ENCODE results near the gene WDFY4. TPM values are rescaled to one million over a fixed set of nuclear protein-coding genes. Genes with fewer than 3 reads are reported as not detected.
A peak's percentile ranks its signal among the peaks of the same experiment; 100 is the strongest.

Gene WDFY4
- total RNA-seq, 1 experiment from 2014 or later = not detected

DNA sequence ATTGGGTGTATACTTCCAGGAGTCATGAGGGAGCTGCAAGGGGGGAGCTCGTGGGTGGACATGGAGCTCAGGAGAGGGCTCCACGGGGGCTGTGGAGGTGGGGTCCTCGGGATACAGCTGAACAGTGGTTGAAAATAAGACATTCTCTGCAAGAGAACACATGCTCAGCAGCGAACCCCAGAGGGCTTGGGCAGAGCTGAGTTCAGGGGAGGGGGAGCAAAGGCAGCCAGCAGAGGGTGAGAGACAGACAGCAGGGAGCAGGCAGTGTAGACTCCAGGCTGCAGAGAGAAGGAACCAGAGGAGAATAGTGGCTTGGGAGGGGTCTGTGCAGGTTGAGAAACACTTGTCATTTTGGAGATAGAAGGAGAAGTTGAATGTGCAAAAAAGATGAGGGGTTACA lies 327.9 kb downstream of the WDFY4 start:
- no peak overlapping the region for H2BK5ac ChIP-seq (ENCODE audit: insufficient read length, low read length)
- H2BK12ac ChIP-seq (ENCODE audit: insufficient read length, low read depth, low read length) = no peak overlapping the region
- H4K5ac ChIP-seq (ENCODE audit: insufficient read length, low read depth, low read length) = no peak overlapping the region
- H3K9me3 ChIP-seq (ENCODE audit: control insufficient read depth, low read depth, low read length) = no peaks in the 10 kb centered on the region
- WGBS (ENCODE audit: extremely low coverage, insufficient read length, low lambda C conversion rate) = no CpG with 5 or more reads among the region's 4 CpGs
- H3K27ac Mint-ChIP-seq = peak overlapping the region in 1 of 3 experiments; percentile 43; a peak in 1 of 7 replicates
- H2AK5ac ChIP-seq (ENCODE audit: insufficient read length, low read length) = no peak overlapping the region
- H2BK120ac ChIP-seq (ENCODE audit: low read depth, low read length, poor library complexity, severe bottlenecking) = no peak overlapping the region
- H3K18ac ChIP-seq (ENCODE audit: insufficient read length, low read depth, low read length) = no peak overlapping the region
- no peak overlapping the region for H3K23ac ChIP-seq (ENCODE audit: insufficient read length, low read depth, low read length)
- H3K79me1 ChIP-seq (ENCODE audit: insufficient read depth, low read depth, low read length, poor library complexity, severe bottlenecking) = no peaks in the 10 kb centered on the region
- no peak overlapping the region for H3K4me3 Mint-ChIP-seq
- H4K20me1 ChIP-seq (ENCODE audit: control insufficient read depth, insufficient read depth, insufficient read length) = no peaks in the 10 kb centered on the region
- H3K4me1 ChIP-seq (ENCODE audit: insufficient read depth, low read length) = no peaks in the 10 kb centered on the region
- H2BK15ac ChIP-seq (ENCODE audit: low read depth, low read length) = no peak overlapping the region
- no peak overlapping the region for H3K4me2 ChIP-seq (ENCODE audit: insufficient read depth, insufficient read length, low read length)
- H3K27me3 Mint-ChIP-seq (ENCODE audit: low read depth) = peaks cover 3% of the 10 kb centered on the region
- no peak overlapping the region for H3K56ac ChIP-seq (ENCODE audit: insufficient read length, low read depth, low read length)
- no peaks in the 10 kb centered on the region for H3K23me2 ChIP-seq (ENCODE audit: insufficient read length, low read depth, low read length, poor library complexity, severe bottlenecking)
- H3K79me2 ChIP-seq (ENCODE audit: insufficient read depth, low read length) = no peaks in the 10 kb centered on the region
- no peak overlapping the region for H3T11ph ChIP-seq (ENCODE audit: low read length)
- H3K4me1 Mint-ChIP-seq = peaks cover 9 to 12% of the 10 kb centered on the region in 2 experiments
- no peak overlapping the region for H2AFZ ChIP-seq (ENCODE audit: low read length)
- no peak for DNase-seq
- H3K14ac ChIP-seq (ENCODE audit: insufficient read depth, low read length) = no peak overlapping the region
- no peaks in the 10 kb centered on the region for H3K9me3 Mint-ChIP-seq
- H3K36me3 Mint-ChIP-seq (ENCODE audit: insufficient read depth in 1 of 3, low read depth in 3 of 3) = no peaks in the 10 kb centered on the region
- no peak overlapping the region for H3K4ac ChIP-seq (ENCODE audit: low read depth, low read length)
- no peak overlapping the region for H2BK20ac ChIP-seq (ENCODE audit: low read depth, low read length, poor library complexity, severe bottlenecking)
- no peak overlapping the region for H3K9ac ChIP-seq (ENCODE audit: extremely low read depth, insufficient read length, low read length)
- no peaks in the 10 kb centered on the region for H3K27me3 ChIP-seq (ENCODE audit: insufficient read depth, low read length)
- H3K27ac ChIP-seq (ENCODE audit: insufficient read length, low read depth, low read length) = no peak overlapping the region
- H4K91ac ChIP-seq (ENCODE audit: insufficient read length, low read depth, low read length) = no peak overlapping the region
- H4K8ac ChIP-seq (replicated peaks; ENCODE audit: insufficient read length, low read depth, low read length) = no peak overlapping the region
- TF ChIP-seq, protein P1, sequence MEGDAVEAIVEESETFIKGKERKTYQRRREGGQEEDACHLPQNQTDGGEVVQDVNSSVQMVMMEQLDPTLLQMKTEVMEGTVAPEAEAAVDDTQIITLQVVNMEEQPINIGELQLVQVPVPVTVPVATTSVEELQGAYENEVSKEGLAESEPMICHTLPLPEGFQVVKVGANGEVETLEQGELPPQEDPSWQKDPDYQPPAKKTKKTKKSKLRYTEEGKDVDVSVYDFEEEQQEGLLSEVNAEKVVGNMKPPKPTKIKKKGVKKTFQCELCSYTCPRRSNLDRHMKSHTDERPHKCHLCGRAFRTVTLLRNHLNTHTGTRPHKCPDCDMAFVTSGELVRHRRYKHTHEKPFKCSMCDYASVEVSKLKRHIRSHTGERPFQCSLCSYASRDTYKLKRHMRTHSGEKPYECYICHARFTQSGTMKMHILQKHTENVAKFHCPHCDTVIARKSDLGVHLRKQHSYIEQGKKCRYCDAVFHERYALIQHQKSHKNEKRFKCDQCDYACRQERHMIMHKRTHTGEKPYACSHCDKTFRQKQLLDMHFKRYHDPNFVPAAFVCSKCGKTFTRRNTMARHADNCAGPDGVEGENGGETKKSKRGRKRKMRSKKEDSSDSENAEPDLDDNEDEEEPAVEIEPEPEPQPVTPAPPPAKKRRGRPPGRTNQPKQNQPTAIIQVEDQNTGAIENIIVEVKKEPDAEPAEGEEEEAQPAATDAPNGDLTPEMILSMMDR (conservative IDR thresholded peaks at IDR 0.05) = no peak

Data from H9 (cell line).